Liver (tissue), 9 donors: ENCODE data around the gene CBX4. TPM values are rescaled to one million over a fixed set of nuclear protein-coding genes. Genes with fewer than 3 reads are reported as not detected.

Experiments
- DNase-seq: peaks from one replicate; pipeline ENCODE4 v3.0.0-alpha.2; 2017; ENCODE audit warnings: low spot score
- H3K27ac ChIP-seq, 2 donors: one replicate each; pipeline ENCODE4 v1.7.0; 2013; ENCODE audit warnings: inconsistent platforms in 2 of 2, low read length in 2 of 2, control low read depth in 1 of 2, low read depth in 1 of 2, mild to moderate bottlenecking in 1 of 2
- H3K27me3 ChIP-seq, 4 donors: one replicate each; pipeline versions ENCODE4 v1.6.1 to v1.7.0; 2013; ENCODE audit warnings: low read length in 3 of 4, inconsistent platforms in 1 of 4, mild to moderate bottlenecking in 1 of 4, moderate library complexity in 1 of 4; ENCODE audit not compliant: control insufficient read depth in 4 of 4, insufficient read depth in 4 of 4
- H3K36me3 ChIP-seq, 4 donors: one replicate each; pipeline versions ENCODE4 v1.6.1 to v1.7.0; 2013; ENCODE audit warnings: low read length in 3 of 4, mild to moderate bottlenecking in 3 of 4, low read depth in 1 of 4, moderate library complexity in 1 of 4; ENCODE audit not compliant: control insufficient read depth in 4 of 4, insufficient read depth in 3 of 4
- H3K4me1 ChIP-seq, 4 donors: one replicate each; pipeline versions ENCODE4 v1.6.1 to v1.7.0; 2013; ENCODE audit warnings: low read length in 3 of 4, mild to moderate bottlenecking in 3 of 4, moderate library complexity in 1 of 4; ENCODE audit not compliant: control insufficient read depth in 4 of 4, insufficient read depth in 4 of 4
- H3K4me3 ChIP-seq, 3 donors: one replicate each; pipeline versions ENCODE4 v1.6.1 to v1.7.0; 2013; ENCODE audit warnings: low read length in 3 of 3, control low read depth in 1 of 3, low read depth in 1 of 3, mild to moderate bottlenecking in 1 of 3
- H3K9ac ChIP-seq, 2 donors: one replicate each; pipeline ENCODE4 v1.7.0; 2013; ENCODE audit warnings: low read length in 2 of 2, mild to moderate bottlenecking in 2 of 2, moderate library complexity in 2 of 2, control low read depth in 1 of 2, low read depth in 1 of 2
- H3K9me3 ChIP-seq, 4 donors: one replicate each; pipeline versions ENCODE4 v1.6.1 to v1.7.0; 2013; ENCODE audit warnings: low read length in 3 of 4; ENCODE audit not compliant: control insufficient read depth in 4 of 4
- ATF3 ChIP-seq: IDR thresholded peaks from 2 replicates; pipeline ENCODE4 v1.6.1; 2016; ENCODE audit warnings: antibody characterized with exemption
- EGR1 ChIP-seq, 2 donors: IDR thresholded peaks; 2 replicates each; pipeline ENCODE4 v1.6.1; 2016 to 2018; ENCODE audit warnings: antibody characterized with exemption in 2 of 2, low read depth in 2 of 2
- FOXA1 ChIP-seq: IDR thresholded peaks from 2 replicates; pipeline ENCODE4 v1.6.1; 2016; ENCODE audit warnings: antibody characterized with exemption
- FOXA2 ChIP-seq: IDR thresholded peaks from 2 replicates; pipeline ENCODE4 v1.6.1; 2016; ENCODE audit warnings: antibody characterized with exemption
- GABPA ChIP-seq, 2 donors: IDR thresholded peaks in 1 of 2; conservative IDR thresholded peaks in 1 of 2; 2 replicates each; pipeline ENCODE4 v1.6.1; 2016; ENCODE audit warnings: antibody characterized with exemption in 2 of 2, mild to moderate bottlenecking in 1 of 2, moderate library complexity in 1 of 2
- HNF4A ChIP-seq, 2 donors: conservative IDR thresholded peaks; 2 replicates each; pipeline ENCODE4 v1.6.1; 2016; ENCODE audit warnings: antibody characterized with exemption in 2 of 2, mild to moderate bottlenecking in 2 of 2
- HNF4G ChIP-seq: IDR thresholded peaks from 2 replicates; pipeline ENCODE4 v1.6.1; 2016; ENCODE audit warnings: antibody characterized with exemption
- JUND ChIP-seq, 2 donors: IDR thresholded peaks; 2 replicates each; pipeline ENCODE4 v1.6.1; 2016; ENCODE audit warnings: antibody characterized with exemption in 2 of 2
- RAD21 ChIP-seq, 2 donors: IDR thresholded peaks; 2 replicates each; pipeline ENCODE4 v1.6.1; 2016; ENCODE audit warnings: antibody characterized with exemption in 2 of 2, mild to moderate bottlenecking in 2 of 2
- REST ChIP-seq: IDR thresholded peaks from 2 replicates; pipeline ENCODE4 v1.6.1; 2016; ENCODE audit warnings: antibody characterized with exemption, mild to moderate bottlenecking
- RXRA ChIP-seq, 2 donors: IDR thresholded peaks; 2 replicates each; pipeline ENCODE4 v1.6.1; 2017 to 2018; ENCODE audit warnings: antibody characterized with exemption in 2 of 2, mild to moderate bottlenecking in 1 of 2
- SP1 ChIP-seq: IDR thresholded peaks from 2 replicates; pipeline ENCODE4 v1.6.1; 2018; ENCODE audit warnings: antibody characterized with exemption, mild to moderate bottlenecking
- TAF1 ChIP-seq: conservative IDR thresholded peaks from 2 replicates; pipeline ENCODE4 v1.6.1; 2016; ENCODE audit warnings: antibody characterized with exemption, mild to moderate bottlenecking
- YY1 ChIP-seq: IDR thresholded peaks from 2 replicates; pipeline ENCODE4 v1.6.1; 2016; ENCODE audit warnings: antibody characterized with exemption, mild to moderate bottlenecking
- WGBS: extraction: QIAGEN DNeasy Blood & Tissue Kit; methylation state at CpG from one replicate; pipeline ENCODE4 v1.1.7; 2013; 5-methylcytosine and 5-hydroxymethylcytosine counted together
- polyA plus RNA-seq, 2 donors: library from polyadenylated mRNA; stranded (reverse) in 1 of 2; unstranded in 1 of 2; fragments of 200-250 nt in 1 of 2; fragments of >200 nt in 1 of 2; fragmentation: Nextera tagmentation in 1 of 2; extraction: Ambion mirVana in 1 of 2; gene quantifications; one replicate each; pipeline versions ENCODE4 v1.2.1 to v1.2.3, GENCODE V29; 2013 to 2015
- total RNA-seq, 2 donors: library from RNA; depleted of rRNA; stranded (reverse); fragments of >200 nt; gene quantifications; one replicate each; pipeline ENCODE4 v1.2.3, GENCODE V29; 2014
- TF ChIP-seq, protein P1 (sequence below): IDR thresholded peaks from 2 replicates; pipeline ENCODE4 v1.6.1; 2016; ENCODE audit warnings: antibody characterized with exemption
- TF ChIP-seq, protein P2 (sequence below): IDR thresholded peaks from 2 replicates; pipeline ENCODE4 v1.6.1; 2016; ENCODE audit warnings: antibody characterized with exemption
- TF ChIP-seq, protein P3 (sequence below): fragments of 150-350 bp; IDR thresholded peaks from 2 replicates; pipeline ENCODE4 v1.5.1; 2017; ENCODE audit warnings: improper control_type of control experiment, low read depth, low read length; ENCODE audit not compliant: missing input control
- donor health status: healthy.
- donor health status: healthy.
- donor health status: healthy.
- donor health status: healthy.
- donor health status: healthy.

Gene CBX4
- total and polyA plus RNA-seq, 4 donors = 4.8 to 8.9 (median 6.3) TPM

DNA sequence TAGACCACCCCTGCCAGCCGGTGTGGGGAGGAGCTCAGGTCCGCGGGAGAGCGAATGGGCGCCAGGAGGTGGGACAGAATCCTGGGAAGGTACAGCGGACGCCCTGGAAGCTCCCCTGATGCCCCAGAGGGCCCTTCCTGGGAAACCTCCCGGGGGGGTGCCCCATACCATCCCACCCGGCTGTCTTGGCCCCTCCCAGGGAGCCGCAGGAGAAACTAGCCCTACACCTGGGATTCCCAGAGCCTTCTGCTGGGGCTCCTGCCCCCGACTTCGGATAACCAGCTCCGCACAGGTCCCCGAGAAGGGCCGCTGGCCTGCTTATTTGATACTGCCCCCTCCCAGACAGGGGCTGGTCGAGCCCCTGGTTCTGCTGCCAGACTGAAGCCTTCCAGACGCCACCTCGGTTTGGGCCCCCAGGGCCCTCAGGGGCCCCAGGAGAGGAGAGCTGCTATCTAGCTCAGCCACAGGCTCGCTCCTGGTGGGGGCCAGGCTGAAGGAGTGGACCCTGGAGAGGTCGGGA, 3.0 kb upstream of the CBX4 start:
- H3K4me1 ChIP-seq = peaks cover 16 to 65% (median 37%) of the 10 kb centered on the region in 4 donors
- no peak overlapping the region for H3K27ac ChIP-seq
- H3K9ac ChIP-seq = no peak overlapping the region
- TF ChIP-seq FOXA2 (no peak), GABPA (IDR thresholded peaks at IDR 0.05 in 1 of 2, conservative IDR thresholded peaks at IDR 0.05 in 1 of 2) (no peak), YY1 (no peak), FOXA1 (no peak), RXRA (IDR thresholded peaks at IDR 0.05) (no peak), ATF3 (no peak), HNF4A (conservative IDR thresholded peaks at IDR 0.05) (no peak), EGR1 (IDR thresholded peaks at IDR 0.05; ENCODE audit: low read depth in 2 of 2) (no peak), RAD21 (IDR thresholded peaks at IDR 0.05) (no peak), SP1 (no peak), TAF1 (no peak), HNF4G (no peak), REST (no peak), JUND (IDR thresholded peaks at IDR 0.05) (no peak)
- TF ChIP-seq, protein P1, sequence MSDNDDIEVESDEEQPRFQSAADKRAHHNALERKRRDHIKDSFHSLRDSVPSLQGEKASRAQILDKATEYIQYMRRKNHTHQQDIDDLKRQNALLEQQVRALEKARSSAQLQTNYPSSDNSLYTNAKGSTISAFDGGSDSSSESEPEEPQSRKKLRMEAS = no peak
- TF ChIP-seq, protein P2, sequence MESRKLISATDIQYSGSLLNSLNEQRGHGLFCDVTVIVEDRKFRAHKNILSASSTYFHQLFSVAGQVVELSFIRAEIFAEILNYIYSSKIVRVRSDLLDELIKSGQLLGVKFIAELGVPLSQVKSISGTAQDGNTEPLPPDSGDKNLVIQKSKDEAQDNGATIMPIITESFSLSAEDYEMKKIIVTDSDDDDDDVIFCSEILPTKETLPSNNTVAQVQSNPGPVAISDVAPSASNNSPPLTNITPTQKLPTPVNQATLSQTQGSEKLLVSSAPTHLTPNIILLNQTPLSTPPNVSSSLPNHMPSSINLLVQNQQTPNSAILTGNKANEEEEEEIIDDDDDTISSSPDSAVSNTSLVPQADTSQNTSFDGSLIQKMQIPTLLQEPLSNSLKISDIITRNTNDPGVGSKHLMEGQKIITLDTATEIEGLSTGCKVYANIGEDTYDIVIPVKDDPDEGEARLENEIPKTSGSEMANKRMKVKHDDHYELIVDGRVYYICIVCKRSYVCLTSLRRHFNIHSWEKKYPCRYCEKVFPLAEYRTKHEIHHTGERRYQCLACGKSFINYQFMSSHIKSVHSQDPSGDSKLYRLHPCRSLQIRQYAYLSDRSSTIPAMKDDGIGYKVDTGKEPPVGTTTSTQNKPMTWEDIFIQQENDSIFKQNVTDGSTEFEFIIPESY = no peak
- TF ChIP-seq, protein P3, sequence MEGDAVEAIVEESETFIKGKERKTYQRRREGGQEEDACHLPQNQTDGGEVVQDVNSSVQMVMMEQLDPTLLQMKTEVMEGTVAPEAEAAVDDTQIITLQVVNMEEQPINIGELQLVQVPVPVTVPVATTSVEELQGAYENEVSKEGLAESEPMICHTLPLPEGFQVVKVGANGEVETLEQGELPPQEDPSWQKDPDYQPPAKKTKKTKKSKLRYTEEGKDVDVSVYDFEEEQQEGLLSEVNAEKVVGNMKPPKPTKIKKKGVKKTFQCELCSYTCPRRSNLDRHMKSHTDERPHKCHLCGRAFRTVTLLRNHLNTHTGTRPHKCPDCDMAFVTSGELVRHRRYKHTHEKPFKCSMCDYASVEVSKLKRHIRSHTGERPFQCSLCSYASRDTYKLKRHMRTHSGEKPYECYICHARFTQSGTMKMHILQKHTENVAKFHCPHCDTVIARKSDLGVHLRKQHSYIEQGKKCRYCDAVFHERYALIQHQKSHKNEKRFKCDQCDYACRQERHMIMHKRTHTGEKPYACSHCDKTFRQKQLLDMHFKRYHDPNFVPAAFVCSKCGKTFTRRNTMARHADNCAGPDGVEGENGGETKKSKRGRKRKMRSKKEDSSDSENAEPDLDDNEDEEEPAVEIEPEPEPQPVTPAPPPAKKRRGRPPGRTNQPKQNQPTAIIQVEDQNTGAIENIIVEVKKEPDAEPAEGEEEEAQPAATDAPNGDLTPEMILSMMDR = no peak
- H3K36me3 ChIP-seq = no peaks in the 10 kb centered on the region
- no peaks in the 10 kb centered on the region for H3K27me3 ChIP-seq
- WGBS = 24% methylated on average over 20 of the region's 20 CpGs
- no peaks in the 10 kb centered on the region for H3K9me3 ChIP-seq
- no peak for DNase-seq
- H3K4me3 ChIP-seq = no peak overlapping the region
